Anterior cingulate cortex (tissue), 58 donors: Measurements from ENCODE around the gene ERGIC1.

Source experiments
- DNase-seq, 58 donors: peaks; one replicate each; lab custom pipeline; 2025; lab: John Stamatoyannopoulos, UW

Gene ERGIC1

DNA sequence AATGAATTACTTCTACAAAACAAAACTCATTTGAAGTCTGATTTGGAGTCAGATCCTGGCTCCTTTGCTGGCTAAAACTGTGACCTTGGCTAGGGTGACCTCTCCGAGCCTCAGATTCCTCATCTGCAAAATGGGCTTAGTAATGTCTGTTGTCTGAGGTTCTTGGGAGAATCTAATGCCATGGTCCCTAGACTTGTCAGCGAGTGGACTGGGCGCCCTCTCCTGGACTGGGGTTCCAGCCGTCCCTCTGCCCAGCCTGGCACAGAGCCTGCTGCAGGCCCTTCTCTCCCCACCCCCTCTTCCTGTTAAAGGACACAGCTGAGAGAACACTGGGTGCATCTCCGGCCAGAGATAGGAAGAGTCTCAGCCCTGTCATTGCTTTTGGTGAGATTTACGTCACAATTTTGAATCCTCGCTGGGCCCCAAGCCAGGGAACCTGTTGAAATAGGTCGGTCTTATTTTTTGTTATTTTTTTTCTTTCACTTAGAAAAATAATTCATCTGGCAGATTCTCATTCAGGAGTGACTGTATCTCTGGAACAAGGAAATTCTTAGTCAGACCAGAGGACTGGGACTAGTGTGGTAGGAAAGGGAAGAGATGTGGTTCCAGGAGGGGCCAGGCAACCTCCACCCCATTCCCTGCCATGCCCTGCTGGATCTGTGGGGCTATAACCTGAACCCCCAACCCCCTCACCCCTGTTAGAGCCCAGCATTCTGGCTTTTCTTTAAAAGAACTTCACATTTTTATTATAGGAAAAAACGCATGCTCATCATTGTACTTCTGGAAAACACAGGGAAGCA lies 77.0 kb downstream of the ERGIC1 start:
- peak in 5 of 58 donors; percentile 9 to 38 (median 13) for DNase-seq

DNA sequence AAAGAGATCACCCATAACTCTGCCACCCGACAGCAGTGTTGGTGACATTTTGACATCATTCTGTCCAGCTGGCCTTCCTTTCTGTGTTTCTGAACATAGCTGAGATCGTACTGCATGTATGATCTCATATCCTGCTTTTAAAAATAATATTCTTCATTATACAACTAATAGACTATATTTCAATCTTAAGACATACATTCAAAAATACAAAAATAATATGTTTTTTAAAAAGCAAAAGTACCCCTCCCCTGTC lies 77.5 kb downstream of the ERGIC1 start:
- no peak for DNase-seq

DNA sequence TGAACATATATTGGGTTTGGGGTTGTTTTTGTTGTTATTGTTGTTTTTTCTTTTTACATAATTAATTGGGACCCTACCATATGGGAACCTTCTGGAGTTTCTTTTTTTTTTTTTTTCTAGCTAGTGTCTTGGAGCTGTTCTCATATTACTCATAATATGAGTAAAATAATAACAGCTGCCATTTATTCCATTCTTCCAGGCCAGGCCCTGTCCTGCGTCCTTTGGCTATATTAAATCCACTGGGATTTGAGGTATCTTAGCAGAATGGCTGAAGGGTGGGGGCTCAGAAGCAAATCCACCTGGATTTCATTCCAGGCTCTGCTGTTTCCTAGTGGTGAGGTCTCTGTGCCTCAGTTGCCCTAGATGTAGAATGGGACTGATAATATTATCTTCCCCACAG lies 77.9 kb downstream of the ERGIC1 start:
- no peak for DNase-seq

DNA sequence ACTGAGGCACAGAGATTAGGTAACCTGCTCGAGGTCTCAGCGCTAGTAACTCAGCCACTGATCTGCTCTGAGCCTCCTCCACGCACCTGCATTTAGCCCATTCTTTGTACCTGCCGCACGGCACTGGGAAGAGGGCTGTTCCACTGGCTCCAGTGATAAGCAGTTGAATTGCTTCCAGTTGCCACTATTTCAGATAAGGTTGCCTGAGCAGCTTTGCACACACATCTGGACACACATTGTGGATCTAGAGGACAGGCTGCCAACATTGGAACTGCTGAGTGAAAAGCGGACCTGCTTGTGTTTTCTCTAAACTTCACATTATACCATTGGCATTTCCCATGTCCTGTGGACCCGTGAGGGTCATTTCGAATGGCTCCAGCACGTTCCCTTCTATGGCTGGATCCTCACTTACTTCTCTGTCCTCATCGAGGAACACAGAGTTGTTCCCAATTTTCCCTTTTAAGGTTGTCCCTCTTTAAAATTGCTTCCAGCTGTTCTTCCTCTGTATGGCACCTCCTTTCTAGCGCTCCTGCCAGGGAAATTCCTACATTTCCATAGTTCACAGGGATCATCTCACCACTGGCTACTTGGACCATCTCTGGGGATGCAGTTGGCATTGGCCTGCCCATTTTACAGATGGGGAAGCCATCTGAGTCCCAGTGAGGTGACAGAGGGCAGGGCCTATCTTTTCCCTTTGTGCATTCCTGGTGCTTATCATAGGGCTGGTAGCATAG lies 79.2 kb downstream of the ERGIC1 start:
- DNase-seq = no peak

DNA sequence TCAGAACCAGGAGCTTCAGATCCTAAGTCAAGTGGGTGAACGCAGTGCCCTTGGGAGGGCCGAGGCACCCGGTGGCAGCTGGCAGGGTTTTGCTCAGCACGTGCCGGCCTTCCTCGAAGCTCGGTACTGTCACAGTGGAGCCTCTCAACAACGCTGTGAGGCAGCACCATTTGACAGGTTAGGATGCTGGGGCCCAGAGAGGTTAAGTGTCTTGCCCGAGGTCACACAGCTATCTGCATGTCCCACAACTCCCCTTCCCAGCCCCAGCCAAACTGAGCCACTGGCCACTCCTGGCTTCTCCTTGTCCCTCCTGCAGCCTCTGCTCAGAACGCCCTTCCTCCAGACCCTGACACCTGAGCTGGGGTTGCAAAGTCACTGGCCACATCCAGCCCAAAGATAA lies 81.5 kb downstream of the ERGIC1 start:
- no peak for DNase-seq

DNA sequence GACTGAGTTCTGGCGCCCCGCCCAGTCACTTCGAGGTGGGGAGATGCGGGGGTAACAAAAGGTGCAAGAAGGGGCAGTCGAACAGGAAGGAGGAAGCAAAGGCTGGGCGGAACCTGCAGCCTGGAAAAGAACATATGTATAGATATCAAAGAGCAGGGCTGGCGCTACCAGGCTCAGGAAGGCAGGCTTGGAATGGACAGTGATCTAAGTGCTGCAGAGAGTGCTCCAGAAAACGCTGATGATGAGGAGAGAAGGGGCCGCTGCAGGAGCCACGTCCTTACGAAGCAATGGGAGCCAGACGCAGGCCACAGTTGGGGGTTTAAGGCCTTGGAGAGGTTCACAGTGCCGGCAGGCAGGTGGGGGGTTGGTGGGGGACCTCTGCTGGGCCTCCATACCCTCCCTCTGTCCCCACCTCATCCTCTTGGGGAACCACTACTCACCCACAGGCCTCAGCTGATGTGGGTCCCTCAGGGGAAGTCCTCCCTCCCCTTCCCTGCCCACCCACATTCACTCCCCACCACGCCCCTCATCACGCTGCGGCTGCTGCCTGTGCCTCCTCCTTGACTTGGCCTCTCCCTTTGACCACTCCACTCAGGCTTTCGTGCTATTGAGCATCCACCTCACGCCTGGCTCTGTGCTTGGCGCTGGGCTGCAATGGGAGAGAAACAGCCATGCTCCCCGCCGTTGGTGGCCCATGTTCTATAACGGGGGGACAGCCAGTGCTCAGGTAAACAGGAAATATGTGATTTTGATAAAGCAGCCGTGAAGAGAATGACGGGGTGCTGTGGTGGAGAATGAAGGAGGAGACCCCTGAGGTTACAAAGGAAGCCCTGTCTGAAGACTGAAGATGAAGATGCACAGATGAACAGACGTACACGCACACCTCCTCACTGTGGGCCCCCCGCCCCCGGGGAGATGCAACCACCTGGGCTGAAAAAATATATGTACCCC lies 84.6 kb downstream of the ERGIC1 start:
- DNase-seq = no peak

DNA sequence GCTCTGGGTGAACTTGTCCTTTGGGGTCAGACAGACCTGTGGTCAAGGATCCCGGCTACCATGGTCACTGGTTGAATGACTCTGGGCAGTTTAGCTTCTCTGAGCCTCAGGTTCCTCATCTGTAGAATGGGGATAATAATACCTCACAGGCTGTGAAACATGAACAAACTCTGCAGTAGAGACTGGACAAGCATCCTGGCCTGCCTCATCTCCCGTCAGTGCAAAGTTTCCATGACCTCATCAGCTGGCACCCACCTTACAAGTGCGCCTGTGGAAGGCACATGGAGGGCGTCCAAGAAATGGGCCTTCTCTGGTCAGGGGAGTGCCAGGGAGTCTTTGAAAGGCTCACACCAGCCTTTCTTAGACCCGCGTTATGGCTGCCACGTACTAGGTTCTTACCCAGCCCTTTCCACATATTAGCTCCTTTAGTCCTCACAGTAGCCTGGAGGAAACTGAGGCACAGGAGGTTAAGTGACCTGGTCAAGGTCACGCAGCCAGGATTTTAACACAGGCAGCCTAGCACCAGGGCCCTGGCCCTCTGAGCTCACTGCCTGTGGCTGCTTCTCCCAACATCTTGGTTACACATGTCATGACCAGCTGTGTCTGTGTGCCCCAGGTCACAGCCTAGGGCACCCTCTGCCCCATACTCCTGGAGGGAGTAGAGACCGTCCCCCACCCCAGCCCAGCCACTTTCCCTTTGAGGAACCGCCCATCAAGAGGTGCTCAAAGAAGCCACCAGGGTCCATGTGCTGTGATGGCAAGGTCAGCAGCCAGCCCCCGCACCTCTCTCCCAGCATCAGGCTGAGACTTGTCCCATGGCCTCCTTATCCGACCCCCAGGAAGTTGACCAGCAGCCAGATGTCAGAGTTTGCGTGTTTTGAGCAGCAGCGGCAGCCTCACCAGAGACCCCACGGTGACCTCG lies 85.7 kb downstream of the ERGIC1 start:
- no peak for DNase-seq

DNA sequence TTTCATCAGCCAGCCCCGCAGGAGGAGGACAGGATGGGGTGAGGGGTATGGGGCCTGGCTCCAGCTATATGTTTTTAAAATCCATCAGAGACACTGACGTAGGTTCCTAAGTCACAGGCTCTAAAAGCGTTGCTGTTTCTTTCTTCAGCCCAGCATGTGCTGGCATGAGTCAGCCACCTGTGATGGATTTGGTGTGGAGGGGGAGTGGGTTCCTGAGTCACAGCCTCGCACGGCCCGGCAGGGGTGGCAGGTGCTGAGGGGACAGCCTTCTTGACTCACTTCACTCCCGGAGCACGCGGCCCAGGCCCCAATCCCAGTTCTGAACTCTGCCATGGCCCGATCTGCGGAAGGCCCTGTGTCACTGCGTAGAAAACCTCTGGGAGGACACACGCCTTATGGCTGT lies 86.4 kb downstream of the ERGIC1 start:
- DNase-seq = peak in 20 of 58 donors; percentile 8 to 65 (median 28)

DNA sequence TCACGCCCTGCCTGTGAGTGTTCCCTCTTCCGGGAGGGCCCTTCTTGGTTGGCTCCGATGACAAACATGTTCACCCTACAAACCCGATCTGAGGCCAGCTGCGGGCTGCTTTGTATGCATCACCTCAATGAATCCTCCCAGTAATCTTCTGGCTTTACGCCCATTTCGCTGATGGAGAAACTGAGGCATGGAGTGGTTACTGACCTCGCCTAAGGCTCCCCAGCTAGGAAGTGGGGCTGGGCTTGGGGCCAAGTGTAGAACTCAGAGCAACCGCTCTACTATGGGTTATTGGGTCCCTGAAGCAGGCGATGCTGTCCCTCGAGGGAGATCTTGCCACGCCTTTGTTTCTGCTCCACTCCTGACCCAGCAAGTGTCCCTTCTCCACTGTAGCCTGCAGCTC lies 86.9 kb downstream of the ERGIC1 start:
- no peak for DNase-seq

DNA sequence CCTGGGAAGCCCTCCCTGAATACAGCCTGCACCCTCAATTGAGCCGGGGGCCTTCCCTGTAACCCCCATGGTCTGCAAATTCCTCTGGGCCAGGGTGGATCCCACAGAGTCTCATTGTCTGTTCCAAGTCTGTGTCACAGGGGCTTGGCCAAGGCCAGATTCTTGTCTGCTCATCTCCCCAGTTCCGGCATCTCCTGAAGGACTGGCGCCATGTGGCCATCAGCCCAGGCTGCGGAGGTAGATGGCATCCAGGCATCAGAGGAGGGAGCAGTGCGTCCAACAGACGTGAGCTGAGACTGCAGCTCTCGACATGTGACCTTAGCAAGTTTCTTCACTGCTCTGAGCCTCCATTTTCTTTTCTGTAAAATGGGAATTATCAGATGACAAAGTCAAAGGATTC lies 87.9 kb downstream of the ERGIC1 start:
- no peak for DNase-seq

DNA sequence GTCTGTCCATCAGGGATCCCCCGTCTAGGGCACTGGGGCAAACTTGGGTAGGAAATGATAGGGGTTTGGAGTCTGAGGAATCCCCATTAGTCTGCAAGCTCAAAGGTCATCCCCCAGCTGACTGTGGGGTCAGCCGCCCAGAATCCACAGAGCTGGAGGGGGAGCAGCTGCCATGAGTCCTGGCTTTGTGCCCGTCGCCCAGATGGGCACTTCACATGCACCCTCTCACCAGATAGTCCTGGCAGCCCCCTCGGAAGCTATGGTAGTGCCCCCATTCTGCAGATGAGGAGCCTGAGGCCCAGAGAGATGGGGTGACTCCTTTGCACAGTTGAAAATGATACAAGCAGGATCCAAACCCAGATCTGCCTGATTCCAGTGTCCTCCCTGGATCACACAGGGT lies 89.5 kb downstream of the ERGIC1 start:
- DNase-seq = no peak

DNA sequence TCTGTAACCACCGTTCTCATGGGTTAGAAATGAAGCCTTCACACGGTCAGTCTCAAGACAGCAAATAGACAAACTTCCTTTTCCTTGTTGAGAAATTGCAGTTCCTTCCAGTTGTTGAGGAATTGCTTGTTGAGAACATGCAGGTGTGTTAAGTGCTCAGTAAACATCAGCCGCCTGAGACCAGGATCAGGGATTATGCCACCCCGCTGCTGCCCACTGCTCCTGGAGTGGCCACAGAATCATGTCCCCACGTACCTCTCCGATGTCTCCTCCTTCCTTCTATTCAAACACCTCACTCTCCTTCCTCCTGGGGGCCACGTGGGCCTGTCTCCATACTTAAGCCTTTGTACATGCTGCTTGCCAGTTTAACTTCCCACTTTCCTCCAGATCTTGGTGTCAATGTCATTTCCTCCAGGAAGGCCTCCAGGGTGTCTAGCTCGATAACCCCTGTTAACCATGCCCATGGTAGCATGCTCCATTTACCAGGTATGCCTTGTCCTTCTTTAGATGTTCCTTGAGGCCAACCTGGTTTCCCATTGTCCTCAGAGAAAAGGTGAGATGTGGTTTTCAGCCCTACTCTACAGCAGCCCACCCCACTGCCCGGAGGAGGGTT lies 91.4 kb downstream of the ERGIC1 start:
- no peak for DNase-seq

DNA sequence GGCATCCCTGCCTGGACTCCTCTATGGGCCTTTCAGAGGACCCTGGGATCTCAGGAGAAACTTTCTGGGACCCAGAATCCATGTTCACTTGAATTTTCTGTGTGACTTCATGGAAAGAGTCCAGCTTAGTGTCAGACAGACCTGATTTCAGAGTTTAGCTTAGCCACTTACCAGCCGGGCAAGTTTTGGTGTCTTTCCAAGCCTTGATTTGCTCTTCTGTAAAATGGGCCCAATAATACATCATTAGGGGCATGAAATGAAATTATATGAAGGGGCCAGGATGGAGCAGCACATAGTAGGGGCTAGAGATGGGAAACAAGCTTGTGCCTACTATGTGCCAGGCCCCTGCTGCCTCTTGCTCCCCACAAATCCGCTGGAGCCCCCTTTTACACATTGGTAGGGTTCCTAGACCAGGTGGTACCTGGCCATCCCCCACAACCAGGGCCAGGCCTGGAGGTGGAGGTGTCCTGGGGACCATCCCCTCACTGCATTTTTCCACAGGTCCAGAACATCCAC lies 92.0 kb downstream of the ERGIC1 start:
- DNase-seq = no peak

DNA sequence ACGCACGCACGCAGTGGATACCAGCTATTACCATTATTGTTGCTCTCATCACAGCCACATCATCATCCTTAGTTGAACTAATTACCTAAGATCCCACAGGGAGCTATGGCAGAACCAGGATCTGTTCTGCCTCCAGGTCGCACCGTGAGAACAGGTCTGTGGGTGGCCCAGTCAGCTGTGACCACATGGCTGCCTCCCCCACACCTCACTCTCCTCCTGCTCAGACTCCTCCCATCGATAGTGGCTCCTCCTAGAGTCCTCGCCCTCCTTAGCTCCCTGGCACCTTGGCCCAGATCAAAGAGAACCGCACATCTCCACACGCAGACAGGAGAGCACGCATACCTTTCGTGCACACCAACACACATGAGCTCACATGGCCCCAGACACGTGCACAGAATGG lies 92.7 kb downstream of the ERGIC1 start:
- DNase-seq = no peak

DNA sequence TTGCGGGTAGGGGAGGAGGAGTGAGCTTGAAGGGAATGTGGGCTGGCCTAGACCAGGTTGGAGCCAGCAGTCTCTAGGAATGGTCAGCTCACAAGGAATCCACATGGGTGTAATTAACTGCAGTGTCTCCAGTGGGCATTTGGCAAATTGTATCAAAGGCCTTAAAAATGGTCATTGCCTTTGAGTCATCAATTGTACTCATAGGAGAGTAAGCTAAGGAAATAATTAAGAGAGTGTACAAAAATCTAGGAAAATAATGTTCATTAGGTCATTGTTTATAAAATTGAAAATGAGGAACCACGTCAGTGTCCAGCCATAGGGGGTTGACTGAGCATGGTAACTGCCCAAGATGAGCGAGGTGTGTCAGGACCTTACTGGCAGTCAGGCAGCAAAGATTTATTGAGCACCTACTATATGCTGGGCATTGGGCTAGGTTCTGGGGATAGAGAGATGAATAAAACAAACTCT lies 95.4 kb downstream of the ERGIC1 start:
- DNase-seq = no peak

DNA sequence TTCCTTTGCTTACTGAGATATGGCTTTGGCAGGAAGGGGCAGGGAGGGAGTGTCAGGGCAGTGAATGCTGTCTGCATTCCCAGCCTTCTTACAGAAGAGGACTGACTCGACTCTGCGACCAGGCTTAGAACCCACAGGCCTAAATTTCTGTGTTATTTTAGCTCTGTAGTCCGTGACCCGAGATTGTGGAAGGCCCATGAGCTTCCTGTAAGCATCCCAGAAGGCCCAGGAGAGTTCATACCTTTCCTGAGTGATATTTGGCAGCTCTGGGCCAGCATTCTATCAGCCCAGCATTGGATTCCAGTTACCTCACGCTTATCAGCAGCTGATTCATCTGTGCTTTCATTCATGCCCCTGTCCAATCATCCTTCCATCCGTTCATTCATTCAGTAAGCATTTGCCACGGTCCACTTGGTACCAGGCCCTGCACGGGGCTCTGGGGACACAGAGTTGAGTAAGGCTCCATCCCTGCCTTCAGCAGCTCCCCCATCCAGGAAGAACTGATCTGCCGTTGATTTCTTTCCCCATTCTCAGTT lies 97.0 kb downstream of the ERGIC1 start:
- no peak for DNase-seq

DNA sequence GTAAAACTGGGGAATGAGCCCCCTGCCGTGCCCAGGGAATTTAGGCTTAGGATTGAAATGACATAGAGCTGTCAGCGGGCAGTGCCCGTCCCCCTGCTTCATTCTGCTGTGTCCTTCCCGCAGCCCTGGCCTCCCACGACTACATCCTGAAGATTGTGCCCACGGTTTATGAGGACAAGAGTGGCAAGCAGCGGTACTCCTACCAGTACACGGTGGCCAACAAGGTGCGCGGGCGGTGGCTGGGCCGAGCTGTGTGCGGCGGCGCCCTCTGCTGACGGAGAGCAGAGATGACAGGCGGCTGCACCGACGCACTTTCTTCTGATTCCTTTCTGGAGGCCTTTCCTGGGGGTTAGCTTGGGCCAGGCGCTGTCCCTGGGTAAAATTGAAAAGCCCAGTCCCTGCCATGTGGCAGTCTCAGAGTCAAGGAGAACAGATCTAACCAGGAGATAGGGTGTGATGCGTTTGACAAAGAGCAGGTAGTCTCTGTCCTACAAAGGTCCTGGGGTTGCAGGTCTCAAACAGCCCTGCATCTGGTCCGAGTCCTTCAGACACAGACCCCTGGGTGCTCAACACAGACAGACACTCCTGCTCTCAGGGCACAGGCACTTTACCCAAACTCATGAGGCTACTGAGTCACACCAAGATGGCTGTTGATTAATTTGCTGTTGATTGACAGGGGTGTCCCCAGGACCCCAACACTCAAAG lies 98.4 kb downstream of the ERGIC1 start:
- DNase-seq = peak in 55 of 58 donors; percentile 18 to 80 (median 52)

DNA sequence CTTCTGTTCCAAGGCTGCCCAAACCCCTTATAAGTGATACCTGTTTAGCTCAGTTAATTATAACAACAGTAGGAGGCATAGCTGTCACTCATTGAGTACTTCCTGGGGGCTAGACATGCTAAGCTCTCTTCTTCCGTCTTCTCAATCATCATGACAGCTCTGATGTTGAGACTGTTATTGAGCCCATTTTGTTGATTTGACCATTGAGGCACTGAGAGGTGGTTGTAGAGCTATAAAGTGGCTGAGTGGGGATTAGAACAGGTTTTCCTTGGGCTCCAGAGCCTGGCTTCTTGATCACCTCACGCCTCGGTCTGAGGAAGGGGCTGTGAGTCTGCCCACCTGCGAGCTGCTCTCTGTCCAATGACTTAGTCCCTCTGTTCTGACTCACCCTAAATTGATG lies 99.2 kb downstream of the ERGIC1 start:
- no peak for DNase-seq
